GM04504 (cell line): ENCODE measurements around the gene CSNK1G3.
"Not testable (repeated sequence)": the region's sequence is repeated elsewhere in the genome, so short reads cannot be mapped to it uniquely, and the experiment has no call there.

Experiments used
- DNase-seq: peaks from one replicate; pipeline ENCODE4 v3.0.0-alpha.2; 2012; ENCODE audit warnings: low read depth

CSNK1G3 gene

GRCh38 chr5:123511648-123512605 is at the start of gene CSNK1G3:
TSS of gene CSNK1G3 (plus strand) at chr5:123512177. CDS start at chr5:123545664, 33,487 bp downstream.
- DNase-seq = peak; percentile 96

DNA sequence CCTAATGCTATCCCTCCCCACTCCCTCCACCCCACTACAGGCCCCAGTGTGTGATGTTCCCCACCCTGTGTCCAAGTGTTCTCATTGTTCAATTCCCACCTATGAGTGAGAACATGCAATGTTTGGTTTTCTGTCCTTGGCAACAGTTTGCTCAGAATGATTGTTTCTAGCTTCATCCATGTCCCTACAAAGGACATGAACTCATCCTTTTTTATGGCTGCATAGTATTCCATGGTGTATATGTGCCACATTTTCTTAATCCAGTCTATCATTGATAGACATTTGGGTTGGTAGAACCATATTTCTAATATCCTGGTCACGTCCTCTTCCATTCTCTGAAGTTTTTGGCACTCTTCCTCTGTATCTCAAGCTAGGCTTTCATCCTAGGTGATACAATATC is 45.1 kb upstream of the CSNK1G3 start:
- not testable (repeated sequence) for DNase-seq

DNA sequence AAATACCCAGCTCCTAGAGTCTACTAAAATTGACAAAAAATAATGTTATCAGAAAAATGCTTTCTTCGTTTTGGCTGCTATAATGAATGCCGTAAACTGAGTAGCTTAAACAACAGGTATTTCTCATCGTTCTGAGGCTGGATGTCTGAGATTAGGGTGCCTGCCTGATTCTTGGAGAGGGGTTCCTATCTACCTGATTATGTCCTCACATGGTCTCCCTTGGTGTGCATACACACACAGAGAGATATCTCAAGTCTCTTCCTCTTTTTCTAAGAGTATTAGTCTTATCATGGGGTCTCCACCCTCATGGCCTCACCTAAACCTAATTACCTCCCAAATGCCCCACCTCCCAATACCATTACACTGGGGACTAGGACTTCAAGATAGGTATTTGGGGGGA is 40.6 kb upstream of the CSNK1G3 start:
- no peak for DNase-seq

- no peak for DNase-seq
Observed at GRCh38 chr5:123472150-123472924, 39.6 kb upstream of the CSNK1G3 start.

GRCh38 chr5:123474228-123474627 is 37.7 kb upstream of the CSNK1G3 start:
- DNase-seq = no peak

- DNase-seq = no peak
Observed at GRCh38 chr5:123476731-123477130, 35.2 kb upstream of the CSNK1G3 start.

- DNase-seq = no peak
Observed at GRCh38 chr5:123478546-123478945, 33.4 kb upstream of the CSNK1G3 start.

- DNase-seq = no peak
Observed at GRCh38 chr5:123482258-123482657, 29.7 kb upstream of the CSNK1G3 start.

- no peak for DNase-seq
Observed at GRCh38 chr5:123483446-123484077, 28.4 kb upstream of the CSNK1G3 start.

GRCh38 chr5:123485275-123485674 is 26.7 kb upstream of the CSNK1G3 start:
- DNase-seq = no peak

DNA sequence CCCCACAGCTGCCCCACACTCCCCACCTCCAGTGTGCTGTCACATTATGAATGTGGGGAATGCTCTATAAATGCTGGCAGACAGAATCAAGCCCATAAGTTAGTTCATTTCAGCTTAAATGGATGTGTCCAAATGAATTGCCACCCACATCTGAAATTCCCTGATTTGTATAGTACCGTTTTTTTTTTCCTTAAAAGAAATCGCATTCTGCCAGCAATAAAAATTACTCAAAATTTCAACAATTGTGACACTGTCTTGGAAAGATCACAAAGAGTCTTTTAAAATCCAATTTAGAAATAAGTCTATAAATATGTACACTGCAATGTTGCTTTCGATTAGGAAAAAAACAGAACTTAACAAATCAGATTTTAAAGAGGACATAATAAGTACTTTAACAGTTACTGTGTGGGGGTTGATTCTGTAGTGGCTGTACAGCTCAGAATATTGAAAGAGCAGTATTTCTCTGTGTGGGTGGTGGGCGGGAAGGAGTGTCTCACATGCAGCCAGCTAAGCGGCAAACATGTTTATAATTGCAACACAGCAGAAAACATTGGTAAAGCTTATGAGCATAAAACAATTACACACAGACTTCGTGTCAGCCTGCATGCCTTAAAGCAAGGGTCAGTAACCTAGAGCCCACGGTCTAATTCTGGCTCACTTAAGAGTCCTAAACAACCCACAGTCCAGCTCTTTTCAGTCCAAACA is 24.9 kb upstream of the CSNK1G3 start:
- no peak for DNase-seq

GRCh38 chr5:123490974-123491373 is 21.0 kb upstream of the CSNK1G3 start:
- no peak for DNase-seq

DNA sequence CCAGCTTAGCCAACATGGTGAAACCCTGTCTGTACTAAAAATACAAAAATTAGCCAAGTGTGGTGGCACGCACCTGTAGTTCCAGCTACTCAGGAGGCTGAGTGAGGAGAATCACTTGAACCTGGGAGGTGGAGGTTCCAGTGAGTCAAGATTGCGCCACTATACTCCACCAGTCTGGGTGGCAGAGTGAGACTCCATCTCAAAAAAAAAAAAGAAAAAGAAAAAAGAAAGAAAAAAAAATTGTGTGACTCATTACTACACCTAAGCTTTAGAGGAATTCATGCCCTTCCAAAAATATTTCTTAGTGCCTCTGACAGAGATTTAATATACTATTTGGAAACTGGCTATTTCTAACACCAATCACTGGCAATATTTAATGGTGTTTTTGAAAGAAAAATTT is 16.8 kb upstream of the CSNK1G3 start:
- DNase-seq = not testable (repeated sequence)

- no peak for DNase-seq
Observed at GRCh38 chr5:123496892-123497291, 15.1 kb upstream of the CSNK1G3 start.

DNA sequence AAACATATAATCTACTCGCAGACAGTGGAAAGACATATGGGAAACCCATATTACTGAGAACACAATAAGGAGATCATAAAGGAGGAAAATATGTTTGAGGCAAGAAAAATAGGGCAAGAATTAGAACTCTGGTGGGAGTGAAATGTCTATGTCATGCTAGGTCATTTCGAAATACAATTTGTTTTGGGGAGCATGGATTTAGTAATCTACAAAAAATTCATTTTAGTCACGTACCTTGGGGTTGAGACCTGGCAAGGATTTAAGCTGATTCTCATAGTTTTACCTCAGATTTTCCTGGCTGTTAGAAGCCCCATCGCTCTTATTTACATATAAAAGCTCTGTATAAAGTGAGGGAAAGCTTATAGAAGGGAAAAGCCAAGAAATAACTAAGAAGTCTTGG is 11.5 kb upstream of the CSNK1G3 start:
- DNase-seq = no peak

DNA sequence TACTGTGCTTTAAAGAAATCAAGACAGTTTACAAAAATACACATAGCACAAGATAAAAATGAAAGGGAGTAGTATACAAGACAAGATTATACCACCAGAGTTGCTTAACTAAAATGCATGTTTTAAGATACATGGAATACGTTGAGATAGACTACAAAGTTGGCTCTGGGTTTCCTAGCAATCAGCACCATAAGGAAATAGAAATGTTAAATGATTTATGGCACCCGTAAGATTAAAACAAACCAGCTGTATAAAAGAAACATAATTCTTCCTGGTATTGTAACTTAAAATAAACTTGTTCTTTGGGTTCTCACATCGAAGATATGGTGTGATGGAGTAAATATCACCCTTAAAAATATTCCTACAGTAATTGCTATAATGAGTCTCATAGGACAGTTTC is 9.9 kb upstream of the CSNK1G3 start:
- no peak for DNase-seq

GRCh38 chr5:123503299-123503698 is 8.7 kb upstream of the CSNK1G3 start:
- DNase-seq = no peak

GRCh38 chr5:123505633-123506032 is 6.3 kb upstream of the CSNK1G3 start:
- DNase-seq = no peak

DNA sequence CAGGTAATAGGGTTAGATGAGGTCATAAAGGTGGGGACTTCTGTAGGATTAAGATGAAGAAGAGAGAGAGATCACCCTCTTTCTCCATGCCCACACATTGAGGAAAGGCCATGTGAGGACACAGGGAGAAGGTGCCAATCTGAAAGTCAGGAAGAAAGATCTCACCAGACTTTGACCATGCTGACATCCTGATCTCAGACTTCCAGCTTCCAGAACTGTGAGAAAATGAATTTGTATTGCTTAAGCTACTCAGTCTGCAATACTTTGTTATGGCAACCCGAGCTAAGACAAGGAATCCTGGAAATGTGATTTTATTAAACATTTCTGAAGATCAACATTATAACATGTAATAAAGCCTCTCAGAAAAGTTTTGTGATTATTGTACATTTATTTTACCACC is 3.5 kb upstream of the CSNK1G3 start:
- DNase-seq = no peak

GRCh38 chr5:123511290-123511647 is 708 bp upstream of the CSNK1G3 start:
- no peak for DNase-seq

DNA sequence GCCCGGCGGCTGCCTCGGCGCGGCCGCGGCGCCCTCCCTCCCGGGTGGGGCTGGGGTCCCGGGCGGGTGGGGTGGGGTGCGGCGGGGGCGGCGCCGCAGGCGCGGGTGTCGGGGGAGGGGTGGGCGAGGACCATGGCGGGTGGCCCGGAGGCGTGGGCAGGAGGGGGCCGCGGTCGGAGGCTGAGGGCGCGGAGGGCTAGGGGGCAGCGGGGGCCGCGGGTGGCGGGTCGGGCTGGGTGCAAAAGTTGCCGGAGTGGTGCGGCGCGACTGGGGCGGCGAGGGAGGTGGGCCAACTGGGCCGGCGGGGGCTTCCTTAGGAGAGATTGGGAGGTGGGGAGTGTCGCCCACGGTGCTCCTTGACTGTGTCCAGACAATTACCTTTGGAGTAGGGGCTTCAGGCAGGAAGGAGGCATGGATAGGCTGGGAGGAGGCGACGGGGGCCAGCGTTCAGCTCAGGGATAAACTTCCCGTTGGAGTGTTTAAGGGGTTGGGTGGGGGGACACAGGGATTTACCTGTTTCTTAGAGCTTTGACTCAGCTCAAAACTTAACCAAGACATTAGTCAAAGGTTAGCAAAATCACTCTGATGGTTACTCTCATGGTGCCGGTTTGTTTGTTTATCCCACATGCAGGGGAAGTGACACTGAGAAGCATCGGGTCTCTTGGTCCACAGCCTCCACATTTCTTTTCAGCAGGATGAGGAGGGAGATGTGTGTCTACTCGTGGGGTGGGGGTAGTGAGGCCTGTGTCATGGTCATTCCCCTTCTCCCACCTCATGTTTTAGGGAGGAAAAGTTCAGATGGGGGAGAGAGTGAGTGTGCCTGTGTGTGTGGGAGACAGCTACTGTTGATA is 859 bp downstream of the CSNK1G3 start:
- no peak for DNase-seq
